Activated naive CD4-positive, alpha-beta T cell treated with anti-CD3 and anti-CD28 coated beads for 36 hours (primary cell): ENCODE data around the gene PIP5K1A. TPM values are rescaled to one million over a fixed set of nuclear protein-coding genes. Genes with fewer than 3 reads are reported as not detected.

Source experiments
- CTCF ChIA-PET: fragments of 350-600 bp; sonication (Branson Sonifier 250); formaldehyde crosslinking; loops from one replicate; lab custom pipeline; 2021; ENCODE audit warnings: antibody characterized with exemption; lab: Charles Lee
- DNase-seq: peaks from one replicate; pipeline ENCODE4 v3.0.0-alpha.2; 2020
- H3K27ac Mint-ChIP-seq: one replicate; pipeline ENCODE4 v1.8.0; 2021; ENCODE audit warnings: mild to moderate bottlenecking, mixed read lengths
- H3K27me3 Mint-ChIP-seq: one replicate; pipeline ENCODE4 v1.8.0; 2021; ENCODE audit warnings: low read depth, mixed read lengths
- H3K36me3 Mint-ChIP-seq: one replicate; pipeline ENCODE4 v1.8.0; 2021; ENCODE audit warnings: low read depth, mixed read lengths
- H3K4me1 Mint-ChIP-seq: one replicate; pipeline ENCODE4 v1.8.0; 2021; ENCODE audit warnings: low read depth, mixed read lengths
- H3K4me3 Mint-ChIP-seq: one replicate; pipeline ENCODE4 v1.8.0; 2021; ENCODE audit warnings: mild to moderate bottlenecking, moderate library complexity, mixed read lengths
- H3K9me3 Mint-ChIP-seq: one replicate; pipeline ENCODE4 v1.8.0; 2021; ENCODE audit warnings: mixed read lengths
- intact Hi-C: fragments of 100-400 bp; cut with micrococcal nuclease; formaldehyde crosslinking; loops from one replicate; pipeline ENCODE4 v1.15.1; 2023
- total RNA-seq, 2 experiments: library from RNA; stranded (reverse); gene quantifications; one replicate each; pipeline ENCODE4 v1.2.3, GENCODE V29; 2021

The PIP5K1A gene
- total RNA-seq, 2 experiments from 2014 or later, result 72.6 to 82.5 TPM

- intact Hi-C loops, result loop anchor here (5.0 to 10.0 kb wide), 4 partner anchors 228 to 623 kb away; partner anchors contain the start of genes C2CD4D, CGN, SNX27 and THEM4
These were observed 85.7 kb downstream of the PIP5K1A start for GRCh38 chr1:151284013-151284577.

GRCh38 chr1:151286619-151287340 lies 88.4 kb downstream of the PIP5K1A start:
- intact Hi-C loops, result loop anchor here (10.0 kb wide), 1 partner anchor 328 kb away; the partner anchor contains the start of gene SNX27
- Mint-ChIP-seq H3K27ac (no peak overlapping the region), H3K27me3 (no peaks in the 10 kb centered on the region), H3K4me3 (no peak overlapping the region), H3K36me3 (peaks cover 14% of the 10 kb centered on the region), H3K4me1 (peaks cover 35% of the 10 kb centered on the region), H3K9me3 (no peaks in the 10 kb centered on the region)
- no peak for DNase-seq
- CTCF ChIA-PET, result no interaction called here

More at GRCh38 chr1:151284013-151284577, 85.7 kb downstream of the PIP5K1A start:
- peaks cover 6% of the 10 kb centered on the region for H3K36me3 Mint-ChIP-seq
- no peaks in the 10 kb centered on the region for H3K9me3 Mint-ChIP-seq
- no peak for DNase-seq
- peak overlapping the region; percentile 89 for H3K27ac Mint-ChIP-seq
- CTCF ChIA-PET, result interaction anchor here (0.9 to 2.6 kb wide), 4 partner anchors 17 to 184 kb away, joined by 3 to 14 read pairs (median 6); no protein-coding TSS in a partner anchor
- H3K4me1 Mint-ChIP-seq, result peaks cover 32% of the 10 kb centered on the region
- no peaks in the 10 kb centered on the region for H3K27me3 Mint-ChIP-seq
- H3K4me3 Mint-ChIP-seq, result peak overlapping the region; percentile 98

- intact Hi-C loops, result loop anchor here (10.0 kb wide), 1 partner anchor 327 kb away; the partner anchor contains the start of gene SNX27
- H3K4me1 Mint-ChIP-seq, result peaks cover 35% of the 10 kb centered on the region
- peaks cover 12% of the 10 kb centered on the region for H3K36me3 Mint-ChIP-seq
- no peak for DNase-seq
- no peak overlapping the region for H3K4me3 Mint-ChIP-seq
- H3K27ac Mint-ChIP-seq, result no peak overlapping the region
- H3K9me3 Mint-ChIP-seq, result no peaks in the 10 kb centered on the region
- no peaks in the 10 kb centered on the region for H3K27me3 Mint-ChIP-seq
- CTCF ChIA-PET, result no interaction called here
These were observed 89.0 kb downstream of the PIP5K1A start for GRCh38 chr1:151287341-151287699.

GRCh38 chr1:151287767-151288500 lies 89.6 kb downstream of the PIP5K1A start:
- H3K27ac Mint-ChIP-seq, result no peak overlapping the region
- H3K4me1 Mint-ChIP-seq, result peaks cover 34% of the 10 kb centered on the region
- CTCF ChIA-PET, result no interaction called here
- no peak overlapping the region for H3K4me3 Mint-ChIP-seq
- H3K9me3 Mint-ChIP-seq, result no peaks in the 10 kb centered on the region
- no peak for DNase-seq
- H3K36me3 Mint-ChIP-seq, result peaks cover 15% of the 10 kb centered on the region
- intact Hi-C loops, result loop anchor here (10.0 kb wide), 1 partner anchor 327 kb away; the partner anchor contains the start of gene SNX27
- H3K27me3 Mint-ChIP-seq, result no peaks in the 10 kb centered on the region

- Mint-ChIP-seq H3K36me3 (peaks cover 19% of the 10 kb centered on the region), H3K9me3 (no peaks in the 10 kb centered on the region), H3K4me3 (no peak overlapping the region), H3K27ac (peak overlapping the region; percentile 20), H3K4me1 (peaks cover 28% of the 10 kb centered on the region), H3K27me3 (no peaks in the 10 kb centered on the region)
- no peak for DNase-seq
- CTCF ChIA-PET, result no interaction called here
- intact Hi-C loops, result loop anchor here (10.0 kb wide), 1 partner anchor 326 kb away; the partner anchor contains the start of gene SNX27
These were observed 90.2 kb downstream of the PIP5K1A start for GRCh38 chr1:151288502-151288901.

- intact Hi-C loops, result loop anchor here (10.0 kb wide), 1 partner anchor 325 kb away; the partner anchor contains the start of gene SNX27
- no peaks in the 10 kb centered on the region for H3K9me3 Mint-ChIP-seq
These were observed 91.0 kb downstream of the PIP5K1A start for GRCh38 chr1:151289080-151289935.

GRCh38 chr1:151289991-151290708 lies 91.8 kb downstream of the PIP5K1A start:
- Mint-ChIP-seq H3K27ac (peak overlapping the region; percentile 36), H3K36me3 (peaks cover 23% of the 10 kb centered on the region), H3K4me3 (no peak overlapping the region), H3K4me1 (peaks cover 18% of the 10 kb centered on the region), H3K9me3 (no peaks in the 10 kb centered on the region), H3K27me3 (no peaks in the 10 kb centered on the region)
- DNase-seq, result no peak
- intact Hi-C loops, result loop anchor here (10.0 kb wide), 1 partner anchor 325 kb away; the partner anchor contains the start of gene SNX27
- CTCF ChIA-PET, result no interaction called here

More at GRCh38 chr1:151289080-151289935, 91.0 kb downstream of the PIP5K1A start:
- CTCF ChIA-PET, result no interaction called here
- Mint-ChIP-seq H3K27me3 (no peaks in the 10 kb centered on the region), H3K4me3 (no peak overlapping the region), H3K36me3 (peaks cover 19% of the 10 kb centered on the region), H3K27ac (peak overlapping the region; percentile 1), H3K4me1 (peaks cover 20% of the 10 kb centered on the region)
- no peak for DNase-seq

GRCh38 chr1:151290709-151291303 lies 92.5 kb downstream of the PIP5K1A start:
- H3K27ac Mint-ChIP-seq, result no peak overlapping the region
- H3K27me3 Mint-ChIP-seq, result no peaks in the 10 kb centered on the region
- no peak for DNase-seq
- no peak overlapping the region for H3K4me3 Mint-ChIP-seq
- H3K9me3 Mint-ChIP-seq, result no peaks in the 10 kb centered on the region
- H3K4me1 Mint-ChIP-seq, result peaks cover 18% of the 10 kb centered on the region
- intact Hi-C loops, result no loop called here
- CTCF ChIA-PET, result no interaction called here
- peaks cover 24% of the 10 kb centered on the region for H3K36me3 Mint-ChIP-seq

- intact Hi-C loops, result no loop called here
- H3K4me1 Mint-ChIP-seq, result peaks cover 13% of the 10 kb centered on the region
- DNase-seq, result no peak
- no peaks in the 10 kb centered on the region for H3K27me3 Mint-ChIP-seq
- no peak overlapping the region for H3K4me3 Mint-ChIP-seq
- no peaks in the 10 kb centered on the region for H3K9me3 Mint-ChIP-seq
- CTCF ChIA-PET, result interaction anchor here (1.5 to 7.2 kb wide), 2 partner anchors 9 to 48 kb away, joined by 4 to 59 read pairs; no protein-coding TSS in a partner anchor
- peaks cover 21% of the 10 kb centered on the region for H3K36me3 Mint-ChIP-seq
- H3K27ac Mint-ChIP-seq, result peak overlapping the region; percentile 46
These were observed 94.1 kb downstream of the PIP5K1A start for GRCh38 chr1:151292207-151293030.

- H3K9me3 Mint-ChIP-seq, result no peaks in the 10 kb centered on the region
- intact Hi-C loops, result no loop called here
- no peak overlapping the region for H3K4me3 Mint-ChIP-seq
- no peak for DNase-seq
- peaks cover 23% of the 10 kb centered on the region for H3K36me3 Mint-ChIP-seq
- CTCF ChIA-PET, result interaction anchor here (1.5 to 7.2 kb wide), 2 partner anchors 9 to 48 kb away, joined by 4 to 59 read pairs; no protein-coding TSS in a partner anchor
- H3K4me1 Mint-ChIP-seq, result peaks cover 13% of the 10 kb centered on the region
- H3K27ac Mint-ChIP-seq, result no peak overlapping the region
- H3K27me3 Mint-ChIP-seq, result no peaks in the 10 kb centered on the region
These were observed 94.7 kb downstream of the PIP5K1A start for GRCh38 chr1:151293093-151293492.
